GM18508 (cell line): ENCODE data around the gene HSPH1.

Experiments
- ATAC-seq: cut with Tn5 transposase; IDR thresholded peaks from one replicate; pipeline ENCODE4 v1.9.1; 2021; ENCODE audit warnings: moderate number of reproducible peaks; ENCODE audit not compliant: insufficient read depth, unreplicated experiment

Gene HSPH1

DNA sequence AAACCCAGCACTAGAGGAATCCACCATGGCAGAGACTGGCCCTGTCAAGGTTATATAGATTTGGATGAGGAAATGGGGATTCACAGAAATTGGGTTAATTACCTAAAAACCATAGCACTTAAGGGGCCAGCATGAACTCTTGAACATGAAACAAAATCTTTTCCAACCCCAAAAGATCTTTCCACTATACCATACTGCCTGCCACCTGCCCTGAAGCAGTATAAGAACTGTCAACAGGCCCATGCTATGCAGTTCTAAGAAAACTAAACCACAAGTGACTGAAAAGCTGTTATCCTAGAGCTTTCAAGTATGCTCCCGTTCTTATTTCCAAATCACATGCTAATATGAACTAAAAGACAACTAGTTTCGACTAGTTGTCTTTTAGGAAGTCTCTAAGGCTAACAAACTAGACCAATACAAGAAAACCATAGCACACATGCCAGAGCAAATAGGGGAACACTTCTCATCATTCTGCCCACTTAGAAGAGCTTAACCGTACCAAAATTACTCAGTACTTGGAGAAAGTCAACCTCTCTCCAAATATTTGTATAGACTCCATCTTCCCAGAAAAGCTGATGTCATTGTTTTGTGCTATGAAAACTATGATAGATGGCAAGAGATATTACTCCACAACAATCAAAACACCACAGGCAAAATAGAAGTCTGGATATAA lies 27.5 kb downstream of the HSPH1 start:
- ATAC-seq: no peak

DNA sequence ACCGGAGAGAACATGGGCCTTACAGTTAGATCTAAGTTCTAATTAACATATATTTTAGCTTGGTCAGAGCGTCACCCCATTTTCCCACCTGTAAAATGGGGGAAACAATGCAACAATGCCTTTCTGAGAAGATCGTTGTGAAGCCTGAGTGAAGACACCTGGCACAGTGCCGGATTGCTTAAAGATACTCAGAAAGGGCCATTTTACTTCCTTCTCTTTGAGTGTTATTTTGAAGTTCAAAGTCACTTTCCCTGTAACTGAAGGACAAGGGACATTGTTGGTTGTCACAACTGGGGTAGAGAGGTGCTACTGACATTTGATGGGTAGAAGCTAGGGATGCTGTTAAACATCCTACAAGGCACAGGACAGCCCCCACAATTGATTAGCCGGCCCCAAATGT lies 28.1 kb downstream of the HSPH1 start:
- no peak for ATAC-seq

DNA sequence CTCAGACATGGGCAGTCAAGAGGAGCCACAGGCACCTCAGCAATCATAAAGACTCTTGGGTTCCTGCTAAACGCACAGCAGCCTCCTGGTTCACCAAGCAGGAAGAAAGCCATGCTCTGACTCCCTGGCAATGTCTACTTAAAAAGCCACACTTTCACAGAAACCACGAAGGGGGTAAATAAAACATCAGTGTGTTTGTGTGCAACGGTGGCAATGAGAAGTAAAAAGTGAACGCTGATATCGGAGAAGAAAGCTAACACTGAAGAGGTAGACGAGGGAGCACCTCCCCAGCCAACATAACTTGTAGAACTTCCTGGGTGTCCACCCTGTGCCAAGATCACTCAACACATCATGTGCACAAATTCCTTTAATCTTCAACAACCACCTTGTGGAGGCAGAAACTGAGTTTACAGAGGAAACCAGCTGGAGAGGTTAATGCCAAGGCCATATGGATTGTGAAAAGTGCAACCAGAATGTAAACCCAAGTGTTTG lies 30.2 kb downstream of the HSPH1 start:
- ATAC-seq: no peak

DNA sequence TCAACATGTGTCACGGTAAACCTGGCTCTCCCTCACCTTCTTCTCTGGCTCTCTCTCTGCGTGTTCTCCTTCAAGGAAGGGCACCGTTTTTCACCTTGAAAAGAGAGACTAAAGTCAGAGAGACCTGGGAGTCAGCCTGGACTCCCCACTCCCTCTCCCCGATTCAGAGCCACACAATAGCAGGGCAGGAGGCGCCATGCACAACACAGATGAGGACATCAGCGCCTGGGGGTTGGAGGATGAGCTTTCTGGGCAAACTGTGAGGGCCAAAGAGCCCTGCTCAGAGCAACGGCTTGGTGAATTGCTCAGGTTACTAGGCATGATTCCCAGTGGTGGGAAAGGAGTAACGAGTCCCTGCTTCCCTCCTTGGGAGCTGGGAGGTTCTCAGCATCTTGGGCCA lies 32.3 kb downstream of the HSPH1 start:
- no peak for ATAC-seq

DNA sequence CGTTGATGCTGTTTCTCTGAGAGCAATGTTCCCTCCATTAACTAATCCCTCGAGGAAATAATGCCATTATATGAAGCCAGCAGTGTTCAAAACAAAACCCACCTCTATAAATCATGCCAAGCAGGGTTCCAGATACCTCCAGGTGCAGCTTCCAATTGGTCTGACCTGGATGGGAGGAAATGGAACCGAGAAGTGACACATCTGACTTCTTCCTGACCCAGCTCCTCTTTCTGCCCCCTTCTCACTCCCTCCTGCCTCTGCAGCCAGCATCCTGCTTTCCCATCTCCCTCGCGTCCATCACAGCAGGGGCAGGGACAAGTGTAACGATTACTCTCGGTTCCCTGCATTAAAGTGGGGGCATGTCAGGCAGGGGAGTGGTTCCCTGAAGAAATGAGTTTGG lies 37.5 kb downstream of the HSPH1 start:
- no peak for ATAC-seq

DNA sequence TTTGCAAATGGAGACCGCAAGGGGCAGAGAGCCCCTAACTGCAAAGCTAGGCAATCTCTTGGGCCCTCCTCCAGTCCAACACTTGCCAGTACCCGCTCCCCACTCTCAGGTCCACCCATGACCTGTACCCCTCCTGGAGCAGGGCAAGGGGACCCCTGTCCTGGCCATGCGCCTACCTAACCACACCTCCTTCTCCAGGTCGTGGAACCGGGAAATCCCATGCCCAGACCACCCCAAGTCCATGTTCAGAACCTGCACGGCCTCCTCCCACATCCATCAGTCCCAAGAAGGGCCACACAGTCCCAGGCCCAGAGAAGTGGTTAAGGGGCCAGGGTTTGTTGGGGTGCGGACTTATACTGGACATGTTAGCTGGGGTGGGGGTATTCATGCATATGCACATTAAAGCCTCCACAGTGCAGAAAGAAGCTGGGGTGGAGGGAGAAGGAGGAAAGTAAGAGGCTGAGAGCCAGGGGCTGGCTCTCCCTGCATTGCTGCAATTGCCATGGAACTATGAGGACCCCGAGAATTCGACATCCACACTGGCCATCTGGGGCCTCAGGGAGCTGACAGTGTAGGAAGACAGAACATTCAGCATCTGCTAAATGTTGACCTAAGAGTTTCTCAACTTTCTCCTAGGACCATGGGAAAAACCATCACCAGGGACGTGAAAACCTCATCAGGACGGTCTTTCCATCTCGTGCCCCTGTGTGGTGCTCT lies 39.0 kb downstream of the HSPH1 start:
- no peak for ATAC-seq

DNA sequence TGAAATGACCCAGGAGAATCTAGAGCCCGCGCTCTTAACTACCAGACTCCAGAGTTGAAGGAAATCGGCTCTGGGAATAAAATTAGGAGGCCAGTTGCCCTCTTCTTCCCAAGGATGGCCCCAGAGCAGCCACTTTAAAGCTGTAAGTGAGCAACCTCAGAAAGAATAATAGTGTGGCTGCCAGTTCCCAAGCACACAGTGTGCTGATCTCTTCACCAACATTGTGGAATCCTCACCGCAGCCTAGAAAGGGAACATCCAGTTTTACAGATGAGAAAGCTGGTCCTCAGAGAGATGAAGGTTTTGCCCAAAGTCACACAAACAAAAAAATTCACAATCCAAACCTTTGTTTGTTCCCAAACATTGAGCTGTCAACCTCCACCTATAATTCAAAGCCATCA lies 39.6 kb downstream of the HSPH1 start:
- ATAC-seq: no peak

DNA sequence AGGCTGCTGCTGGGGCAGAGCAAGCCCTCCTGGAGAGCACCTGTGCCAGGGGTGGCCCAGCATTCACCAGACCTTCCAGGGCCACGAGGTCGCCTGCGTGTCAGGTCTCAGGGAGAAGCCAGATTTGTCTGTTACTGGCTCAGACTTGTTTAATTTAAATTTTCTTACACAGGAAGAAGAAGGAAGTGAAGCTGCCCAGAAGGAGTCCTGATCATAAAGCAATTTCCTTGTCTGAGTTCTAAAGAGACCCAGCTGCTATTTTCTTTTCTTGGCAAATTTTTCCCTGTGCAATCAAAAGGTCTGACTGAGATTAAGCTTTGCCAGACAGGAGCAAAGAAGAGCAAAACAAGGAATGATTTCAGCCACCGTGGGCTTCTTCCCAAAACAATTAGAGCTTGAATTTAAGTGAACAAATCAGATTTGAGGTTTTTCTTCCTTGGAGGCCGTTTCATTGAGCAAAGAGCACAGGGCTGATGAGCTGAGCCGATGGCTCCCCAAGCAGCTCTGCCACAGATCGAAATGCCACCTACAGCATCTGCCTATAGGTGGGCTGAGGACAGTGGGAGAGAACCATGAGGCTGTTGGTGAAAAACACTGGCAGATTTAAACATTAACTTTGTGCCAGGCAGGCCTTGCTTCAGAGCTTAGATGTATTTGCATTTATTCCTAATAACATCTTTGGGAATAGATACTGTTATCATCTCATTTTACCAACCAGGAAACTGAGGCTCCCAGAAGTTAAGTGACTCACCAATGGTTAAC lies 40.1 kb downstream of the HSPH1 start:
- no peak for ATAC-seq

DNA sequence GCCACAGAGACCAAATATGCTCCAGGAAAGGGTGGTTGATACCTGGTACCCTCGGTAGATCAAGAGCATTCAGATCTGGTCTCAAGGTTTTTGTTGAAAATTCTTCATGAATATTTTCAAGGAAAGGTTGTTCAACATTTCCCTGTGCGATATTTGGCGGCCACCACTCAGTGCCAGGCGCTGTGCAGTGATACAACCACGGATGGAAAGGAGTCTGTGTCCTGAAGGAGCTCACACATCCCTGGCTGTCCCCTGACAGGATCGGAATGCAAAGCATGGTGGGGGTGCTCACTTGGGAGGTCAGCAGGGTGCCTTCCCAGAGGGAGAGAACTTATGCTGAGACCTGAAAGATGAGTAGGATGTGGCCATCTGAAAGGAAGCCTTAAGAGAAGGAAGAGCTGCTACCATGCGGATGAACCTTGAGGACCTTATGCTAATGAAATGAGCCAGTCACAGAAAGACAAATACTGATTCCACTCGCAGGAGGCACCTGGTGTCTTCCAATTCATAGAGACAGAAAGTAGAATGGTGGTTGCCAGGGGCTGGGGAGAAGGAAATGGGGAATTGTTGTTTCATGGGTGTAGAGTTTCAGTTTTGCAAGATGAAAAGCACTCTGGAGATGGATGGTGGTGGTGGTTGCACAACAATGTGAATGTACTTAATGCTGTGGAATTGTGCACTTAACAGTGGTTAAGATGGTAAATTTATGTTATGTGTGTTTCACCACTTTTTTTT lies 41.6 kb downstream of the HSPH1 start:
- ATAC-seq: no peak

DNA sequence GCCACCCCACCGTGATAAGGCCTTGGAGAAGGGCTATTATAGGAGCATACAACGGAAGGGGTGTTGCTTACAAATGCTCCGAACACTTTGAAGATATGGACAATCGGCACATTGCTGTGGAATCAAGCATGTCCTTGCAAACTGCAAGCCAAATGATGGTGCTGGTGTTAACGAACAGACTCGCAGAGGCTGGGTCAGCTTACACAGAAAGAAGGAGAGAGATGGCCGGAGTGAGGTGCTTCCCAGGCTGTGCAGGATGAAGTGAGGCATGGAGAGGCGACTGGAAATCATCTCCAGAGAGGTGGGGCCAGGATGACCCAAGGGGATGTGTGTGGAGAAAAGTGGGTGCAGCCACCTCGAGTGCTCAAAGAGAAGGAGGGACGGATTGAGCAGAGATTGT lies 42.2 kb downstream of the HSPH1 start:
- ATAC-seq: no peak

DNA sequence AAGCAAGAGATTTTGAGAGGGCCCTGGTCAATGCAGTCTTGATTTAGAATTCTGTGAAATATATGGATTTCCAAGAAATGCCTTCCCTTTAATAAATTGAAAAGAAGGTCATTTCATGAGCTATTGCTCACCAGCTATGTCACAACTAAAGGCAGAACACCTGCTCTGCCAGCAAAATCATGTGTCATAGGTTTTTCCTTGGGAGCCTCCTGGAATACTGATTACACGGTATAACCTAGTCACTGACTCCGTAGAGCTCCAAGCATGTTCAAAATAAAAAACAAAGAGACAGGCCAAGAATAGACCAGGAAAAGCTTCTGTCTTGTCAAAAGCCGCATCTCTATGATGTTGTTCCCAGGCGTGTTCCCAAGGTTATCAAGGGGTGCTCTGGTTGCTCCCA lies 45.5 kb downstream of the HSPH1 start:
- no peak for ATAC-seq

DNA sequence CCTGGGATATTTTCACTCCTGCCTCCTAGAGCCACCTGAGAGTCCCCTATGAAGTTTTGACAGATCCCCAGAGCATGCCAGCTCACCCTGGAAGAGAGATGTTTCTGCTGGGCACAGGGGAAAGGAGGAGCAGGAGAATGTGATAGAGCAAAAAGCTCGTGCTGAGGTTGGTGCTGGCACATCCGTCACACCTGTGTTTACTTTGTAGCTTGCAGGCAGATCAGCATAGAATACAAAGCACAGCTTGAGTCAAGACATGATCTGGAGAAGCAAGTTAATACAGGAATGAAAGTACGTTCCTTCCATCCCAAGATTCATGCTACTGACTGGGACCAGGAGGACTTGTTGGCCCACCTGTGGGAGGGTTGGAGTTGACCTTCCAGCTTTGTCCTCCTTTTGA lies 46.1 kb downstream of the HSPH1 start:
- ATAC-seq: no peak

DNA sequence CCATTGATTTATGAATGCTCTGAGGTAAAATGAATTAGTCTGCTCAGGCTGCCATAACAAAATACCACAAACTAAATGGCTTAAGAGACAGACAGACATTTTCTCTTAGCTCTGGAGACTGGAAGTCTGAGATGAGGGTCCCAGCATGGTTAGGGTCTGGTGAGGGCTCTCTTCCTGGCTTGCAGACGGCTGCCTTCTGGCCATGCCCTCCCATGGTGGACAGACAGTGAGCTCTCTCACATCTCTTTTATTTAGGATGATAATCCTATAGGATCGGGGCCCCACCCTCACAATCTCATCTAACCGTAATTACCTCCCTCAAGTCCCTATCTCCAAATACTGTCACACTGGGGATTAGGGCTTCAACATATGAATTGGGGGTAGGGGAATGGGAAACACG lies 47.1 kb downstream of the HSPH1 start:
- ATAC-seq: no peak

DNA sequence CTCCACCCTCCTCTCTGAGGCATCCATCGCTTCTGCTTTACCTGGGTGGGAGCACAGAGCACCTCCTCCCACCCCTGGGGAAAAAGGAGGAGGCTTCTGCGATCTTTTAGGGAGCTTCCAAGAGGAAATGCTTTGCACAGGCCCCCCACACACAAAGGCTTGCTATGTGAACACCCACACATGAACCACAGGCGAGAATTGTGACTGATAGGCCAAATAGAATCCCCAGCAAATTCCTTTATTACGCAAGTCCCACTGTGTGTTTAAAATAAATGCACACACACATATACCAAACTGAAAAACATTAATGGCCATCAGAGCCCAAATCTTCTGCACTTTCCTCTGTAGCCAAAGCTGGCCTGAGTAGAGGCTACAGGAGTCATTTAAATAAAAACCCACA lies 50.6 kb downstream of the HSPH1 start:
- no peak for ATAC-seq

DNA sequence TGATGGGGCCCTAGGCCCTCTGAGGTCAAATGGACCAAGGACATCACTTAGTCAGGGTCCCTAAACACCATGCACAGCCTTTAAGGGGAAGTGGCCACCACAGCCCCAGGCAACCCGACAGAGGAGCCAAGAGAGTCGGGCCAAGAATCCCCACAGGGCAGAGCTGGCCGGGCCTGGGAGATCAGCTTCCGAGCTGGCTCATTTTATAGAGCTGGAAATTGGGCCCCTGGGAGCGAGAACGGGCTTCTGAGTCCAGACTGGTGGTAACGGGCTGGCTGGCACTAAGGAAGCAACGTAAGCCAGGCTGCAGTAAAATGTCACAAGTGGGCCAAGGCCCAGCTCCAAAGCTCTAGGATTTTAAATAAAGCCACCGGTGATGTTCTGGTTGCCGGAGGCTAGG lies 51.1 kb downstream of the HSPH1 start:
- no peak for ATAC-seq

DNA sequence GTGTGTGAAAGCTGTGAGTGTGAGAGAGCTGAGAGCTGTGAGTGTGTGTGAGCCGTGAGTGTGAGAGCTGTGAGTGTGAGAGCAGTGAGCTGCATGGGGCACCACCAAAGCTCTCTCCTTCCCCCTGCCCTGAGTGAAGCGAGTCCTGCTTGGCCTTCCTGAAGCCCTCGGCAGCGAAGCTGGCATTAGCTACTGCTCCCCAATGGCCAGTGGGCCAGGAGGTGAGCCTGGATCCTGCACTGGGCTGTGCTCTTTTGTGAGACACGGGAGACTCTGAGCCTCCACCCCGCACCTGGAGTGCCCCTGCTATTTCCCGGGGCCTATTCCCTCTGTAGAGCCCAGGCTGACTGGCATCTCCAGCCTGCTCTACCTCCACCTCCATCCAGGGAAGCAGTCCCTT lies 51.5 kb downstream of the HSPH1 start:
- ATAC-seq: no peak

DNA sequence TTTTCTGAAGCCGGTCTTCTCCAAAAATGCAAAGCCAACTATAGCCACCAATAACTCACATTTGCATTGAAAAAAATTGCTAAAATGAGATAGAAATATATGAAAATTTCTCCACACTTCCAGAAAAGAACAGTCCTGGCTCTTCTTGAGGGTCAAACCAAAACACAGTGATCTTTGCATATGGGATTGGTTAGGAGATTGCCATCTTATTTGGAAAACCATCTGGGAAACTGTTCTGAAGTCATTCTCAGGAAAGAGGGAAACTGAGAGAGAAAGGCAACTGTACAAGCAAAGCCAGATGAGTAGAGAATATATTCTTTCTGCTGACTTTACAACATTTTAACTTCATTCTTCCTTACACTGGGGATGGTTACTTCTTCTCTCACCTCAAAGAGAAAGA lies 54.6 kb downstream of the HSPH1 start:
- no peak for ATAC-seq

DNA sequence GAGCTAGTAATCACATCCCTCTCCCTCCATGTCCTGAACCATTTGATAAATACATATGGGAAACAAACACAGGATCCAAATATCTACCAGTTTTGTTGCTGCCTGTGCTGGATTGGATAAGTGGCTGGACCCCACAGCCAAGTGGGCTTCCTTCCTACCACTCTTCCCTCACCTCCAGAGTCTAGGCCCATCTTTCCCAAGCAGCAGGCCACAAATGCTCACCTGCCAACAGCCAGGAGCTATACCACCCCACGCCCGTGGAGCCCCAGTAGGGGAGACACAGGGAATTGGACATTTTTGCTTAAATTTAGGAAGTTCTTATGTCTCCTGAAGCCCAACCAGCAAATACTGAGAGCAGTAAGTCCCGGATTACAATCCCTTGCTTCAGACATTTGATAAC lies 55.8 kb downstream of the HSPH1 start:
- ATAC-seq: no peak

DNA sequence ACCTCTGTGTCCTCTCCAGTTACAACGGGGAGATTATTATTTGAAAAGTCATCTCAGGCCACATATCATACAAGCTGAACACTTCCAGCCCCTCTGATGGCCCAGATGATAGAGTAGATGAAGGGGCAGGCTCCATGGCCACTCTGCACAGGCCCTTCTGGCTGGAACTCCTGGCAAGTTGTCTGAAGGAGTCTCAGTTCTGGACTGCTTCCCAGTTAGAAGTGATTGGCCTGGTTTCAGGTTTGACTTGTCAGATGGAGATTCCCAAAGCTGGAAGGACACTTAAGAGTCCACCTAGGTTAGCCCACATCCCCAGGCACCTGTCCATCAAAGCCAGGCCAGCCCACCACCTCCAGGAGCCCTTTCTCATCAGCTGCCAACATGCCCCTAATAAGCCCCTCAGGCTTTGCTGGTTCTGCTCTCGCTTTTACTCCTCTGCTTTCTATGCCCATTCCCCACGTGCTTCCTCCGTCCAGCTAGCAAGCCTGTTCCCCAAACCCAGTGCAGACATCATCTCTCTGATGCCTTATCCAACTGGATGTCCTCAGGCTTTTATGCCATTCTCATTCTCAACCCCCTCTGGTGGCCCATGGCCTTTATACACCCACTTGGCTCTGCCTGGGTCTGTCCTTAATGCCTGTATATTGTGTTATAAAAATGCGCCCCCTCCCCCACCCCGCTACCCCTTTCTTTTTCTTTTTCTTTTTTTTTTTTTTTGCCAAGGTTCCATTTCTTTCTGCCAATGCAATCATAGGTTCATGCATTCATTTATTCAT lies 56.5 kb downstream of the HSPH1 start:
- ATAC-seq: no peak

DNA sequence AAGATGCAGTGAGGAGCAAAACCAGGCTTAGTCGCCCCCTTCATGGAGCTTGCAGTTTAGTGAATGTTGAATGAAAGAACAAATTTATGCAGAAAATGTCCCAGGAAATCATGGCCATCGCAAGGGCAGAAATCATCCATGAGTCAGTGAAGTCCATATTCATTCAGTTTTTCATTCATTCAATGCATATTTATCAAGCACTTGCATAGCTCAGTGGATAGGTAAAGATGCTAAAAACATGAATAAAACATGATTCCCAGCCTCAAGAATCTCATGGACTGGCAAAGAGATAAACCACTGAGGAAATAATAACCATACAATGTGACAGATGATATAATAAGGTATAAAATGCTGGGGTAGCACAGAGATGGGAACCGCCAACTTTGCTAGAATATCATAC lies 58.8 kb downstream of the HSPH1 start:
- ATAC-seq: no peak
